Measurements from ENCODE around the gene XYLT1.

Gene XYLT1

GRCh38 chr16:17289674-17290635, 180.8 kb downstream of the XYLT1 start:
- DNase-seq (ENCODE audit: low read depth, low spot score) = no peak

DNA sequence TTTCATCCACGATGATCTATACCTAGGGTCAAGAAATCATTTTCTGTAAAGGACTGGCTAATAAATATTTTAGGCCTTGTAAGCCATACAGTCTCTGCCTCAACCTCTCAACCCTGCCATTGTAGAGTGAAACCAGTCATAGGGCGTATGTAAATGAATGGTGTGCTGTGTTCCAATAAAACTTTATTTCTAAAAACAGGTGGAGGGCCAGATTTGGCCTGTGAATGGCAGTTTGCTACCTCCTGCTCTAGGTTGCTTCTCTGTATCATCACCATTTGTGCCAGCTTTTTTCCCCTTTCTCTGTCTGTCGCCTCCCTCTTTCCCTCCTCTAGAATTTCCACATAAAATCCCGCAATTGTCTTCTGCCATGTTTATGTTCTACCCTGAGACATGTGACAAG, 181.7 kb downstream of the XYLT1 start:
- no peak for DNase-seq (ENCODE audit: low read depth, low spot score)

DNA sequence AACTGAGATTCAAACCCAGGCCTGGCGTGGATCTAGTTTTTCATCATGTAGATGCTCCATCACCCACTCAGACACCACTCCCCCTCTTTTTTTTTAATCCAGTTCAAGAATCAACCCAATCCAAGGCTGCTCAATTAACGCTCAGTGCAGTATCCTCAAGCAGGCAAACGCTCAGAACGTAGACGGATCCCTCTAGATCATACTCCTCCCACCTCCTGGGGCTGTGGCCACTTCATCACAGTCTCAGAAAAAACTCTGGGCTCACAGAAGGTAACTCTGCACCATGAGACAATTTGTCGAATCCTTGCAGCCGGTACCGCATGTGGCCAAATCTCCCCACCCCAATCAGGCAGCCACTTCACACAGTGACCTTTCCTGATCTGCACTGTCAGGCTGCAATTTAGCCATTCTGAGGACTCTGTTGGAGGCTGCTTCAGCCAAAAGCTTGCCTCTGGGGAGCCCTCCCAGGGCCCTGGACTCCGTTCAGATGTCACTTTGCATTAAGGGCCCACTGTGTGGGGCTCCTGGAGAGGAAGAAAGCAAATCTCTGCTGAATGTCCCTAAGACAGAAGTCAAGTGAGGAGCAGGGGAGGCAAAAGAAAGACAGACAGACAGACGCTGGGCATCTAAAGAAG, 183.5 kb downstream of the XYLT1 start:
- DNase-seq (ENCODE audit: low read depth, low spot score) = no peak

DNA sequence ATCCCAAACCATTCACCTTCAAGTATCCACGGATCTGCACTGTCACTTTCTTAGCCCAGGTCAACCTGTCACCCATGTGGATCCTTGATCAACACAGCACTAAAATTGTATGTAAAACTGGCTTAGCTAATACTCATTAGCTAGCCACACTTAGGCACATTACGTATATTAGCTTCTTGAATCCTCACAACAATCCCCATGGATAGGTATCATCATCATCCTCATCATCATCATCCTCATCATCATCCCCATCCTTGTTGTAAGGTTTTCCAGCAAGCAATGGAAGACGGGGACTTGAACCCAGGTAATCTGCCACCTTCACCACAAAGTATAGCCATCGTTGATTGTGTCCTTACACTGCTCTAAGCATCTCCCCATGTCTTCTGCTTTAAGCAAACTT, 184.3 kb downstream of the XYLT1 start:
- no peak for DNase-seq (ENCODE audit: low read depth, low spot score)

DNA sequence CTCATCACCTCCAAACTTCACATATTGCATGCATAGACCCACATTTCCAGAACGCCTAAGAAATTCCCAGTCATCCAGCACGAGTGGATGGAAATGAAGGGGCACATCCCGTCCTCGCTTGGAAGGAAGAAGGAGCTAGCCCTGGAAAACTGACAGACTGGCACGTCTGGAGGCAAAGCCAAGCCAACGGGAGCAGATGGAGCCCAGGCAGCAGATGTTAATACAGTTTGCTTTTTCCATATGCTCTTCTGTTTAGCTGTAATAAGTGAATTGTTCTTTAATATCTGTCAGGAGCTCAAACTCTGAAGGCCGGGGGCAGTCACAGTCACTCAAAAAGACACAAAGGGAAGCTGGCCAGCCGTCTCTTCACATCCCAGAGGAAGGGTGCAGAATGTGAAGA, 187.7 kb downstream of the XYLT1 start:
- DNase-seq (ENCODE audit: low read depth, low spot score) = no peak

DNA sequence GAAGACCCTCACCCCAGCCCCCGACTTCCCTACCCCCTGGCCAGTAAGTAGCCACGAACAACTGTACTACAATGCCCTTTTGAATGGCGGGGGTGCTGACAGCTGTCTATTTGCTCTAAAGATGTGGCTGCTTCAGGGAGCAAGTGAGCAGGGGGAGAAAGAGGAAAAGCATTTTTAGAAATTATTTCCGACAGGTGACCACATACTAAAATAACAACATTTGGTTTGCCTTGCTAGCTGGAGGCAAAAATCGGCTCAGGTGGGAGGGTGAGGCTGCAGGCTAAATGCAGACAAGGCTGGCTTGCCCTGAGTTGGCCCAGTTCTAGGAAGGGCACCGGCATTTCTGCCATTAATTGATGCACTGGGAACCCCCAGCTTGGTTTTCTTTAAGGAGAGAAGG, 188.5 kb downstream of the XYLT1 start:
- DNase-seq (ENCODE audit: low read depth, low spot score) = no peak

GRCh38 chr16:17281052-17281451, 189.7 kb downstream of the XYLT1 start:
- no peak for DNase-seq (ENCODE audit: low read depth, low spot score)

- DNase-seq (ENCODE audit: low read depth, low spot score) = no peak
Observed at GRCh38 chr16:17278988-17279387, 191.8 kb downstream of the XYLT1 start.

DNA sequence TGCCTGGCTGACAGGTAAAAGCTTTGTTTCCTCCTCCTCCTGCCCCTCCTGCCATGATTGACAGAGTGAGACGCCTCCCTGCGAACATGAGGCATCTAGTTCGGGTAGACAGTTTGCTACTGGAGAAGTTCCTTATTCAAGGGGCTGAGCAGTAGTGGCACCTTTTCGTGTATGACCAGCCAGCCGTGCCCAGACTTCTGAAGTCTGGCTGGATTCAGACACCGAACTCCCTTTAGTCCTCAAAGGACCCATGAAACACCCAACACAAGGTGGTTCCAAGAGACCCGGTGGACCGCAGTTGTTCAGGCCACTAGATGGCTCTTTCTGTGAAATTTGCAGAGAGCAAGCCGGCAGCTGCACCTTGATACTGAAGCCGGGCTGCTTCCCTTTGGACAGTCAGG, 192.8 kb downstream of the XYLT1 start:
- no peak for DNase-seq (ENCODE audit: low read depth, low spot score)

DNA sequence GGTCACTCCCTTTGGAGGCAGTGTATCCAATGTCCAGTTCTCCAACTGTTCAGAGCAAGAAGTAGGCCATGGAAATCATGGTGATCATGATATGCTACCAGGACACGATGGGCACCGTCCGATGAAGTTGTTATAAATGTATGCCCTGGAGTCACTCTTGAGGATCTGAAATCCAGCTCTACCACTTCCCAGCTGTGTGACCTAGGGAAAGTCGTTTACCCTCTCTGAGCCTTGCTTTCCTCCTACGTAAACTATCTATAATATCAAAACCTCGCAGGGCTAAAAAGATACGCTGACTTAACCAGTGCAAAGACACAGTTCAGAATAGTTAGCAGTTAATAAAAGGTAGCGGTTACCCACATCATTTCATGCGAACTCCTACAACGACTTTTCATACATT, 194.2 kb downstream of the XYLT1 start:
- DNase-seq (ENCODE audit: low read depth, low spot score) = no peak

DNA sequence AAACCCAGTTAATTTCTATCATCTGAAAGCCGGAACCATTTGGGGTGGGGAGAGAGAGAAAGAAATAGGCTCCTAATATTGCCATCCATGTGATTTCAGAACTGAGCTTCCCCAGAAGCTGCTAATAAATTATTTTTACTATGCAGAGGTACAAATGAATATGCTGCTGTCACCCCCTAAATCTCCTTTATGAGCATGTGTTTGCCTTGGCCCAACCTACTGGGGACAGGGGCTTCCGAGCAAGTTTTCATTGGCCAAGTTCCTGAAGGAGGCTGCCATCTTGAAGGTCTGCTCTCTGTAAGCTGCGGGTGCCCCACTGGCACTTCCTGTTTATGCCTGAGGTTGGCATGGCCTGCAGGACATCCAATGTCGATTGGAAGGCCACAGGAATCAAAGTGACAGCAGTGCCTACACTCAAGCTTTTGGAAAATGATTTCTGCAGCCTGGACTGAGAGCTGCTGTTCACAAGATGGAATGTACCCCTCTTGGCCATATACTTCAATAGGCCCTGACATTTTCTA, 194.7 kb downstream of the XYLT1 start:
- no peak for DNase-seq (ENCODE audit: low read depth, low spot score)

DNA sequence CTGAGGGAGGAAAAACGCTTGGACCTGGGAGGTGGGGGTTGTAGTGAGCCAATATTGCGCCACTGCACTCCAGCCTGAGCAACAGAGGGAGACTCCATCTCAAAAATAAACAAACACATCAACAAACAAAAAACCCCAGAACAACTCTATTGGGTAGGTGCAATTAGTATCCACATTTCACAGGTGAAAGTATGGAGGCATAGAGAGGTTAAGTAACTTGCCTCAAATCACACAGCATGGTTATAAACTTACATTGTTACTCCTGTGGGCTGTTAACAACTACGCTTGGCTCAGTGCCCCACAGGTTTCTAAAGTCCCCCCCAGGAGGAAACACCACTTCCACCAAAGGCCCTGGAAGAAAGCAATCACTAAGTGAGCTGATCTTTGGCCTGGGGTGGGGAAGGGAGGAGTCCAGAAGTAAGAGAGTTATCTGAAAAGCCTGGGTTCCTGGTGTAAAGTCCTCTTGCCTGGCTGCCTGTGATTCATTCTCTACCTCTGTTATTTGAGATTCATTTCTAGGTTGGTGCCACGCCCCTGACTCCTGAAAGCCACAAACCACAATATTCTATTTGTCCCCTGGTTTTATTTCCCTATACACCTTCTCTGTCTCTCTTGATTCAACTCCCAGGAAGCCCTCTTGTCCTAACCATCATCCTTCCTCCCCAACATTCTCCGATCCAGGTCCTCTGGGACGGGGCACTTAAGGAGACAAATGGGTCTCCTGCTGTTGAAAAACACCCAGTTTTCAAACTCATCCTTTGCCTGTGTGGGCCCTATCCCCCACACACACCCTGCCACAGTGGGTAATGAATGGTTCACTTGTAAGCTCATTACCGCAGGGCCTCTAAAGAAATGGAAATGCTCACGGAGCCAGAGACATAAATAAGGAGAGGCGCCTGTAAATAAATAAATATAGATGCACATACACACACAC, 195.4 kb downstream of the XYLT1 start:
- DNase-seq (ENCODE audit: low read depth, low spot score) = no peak

DNA sequence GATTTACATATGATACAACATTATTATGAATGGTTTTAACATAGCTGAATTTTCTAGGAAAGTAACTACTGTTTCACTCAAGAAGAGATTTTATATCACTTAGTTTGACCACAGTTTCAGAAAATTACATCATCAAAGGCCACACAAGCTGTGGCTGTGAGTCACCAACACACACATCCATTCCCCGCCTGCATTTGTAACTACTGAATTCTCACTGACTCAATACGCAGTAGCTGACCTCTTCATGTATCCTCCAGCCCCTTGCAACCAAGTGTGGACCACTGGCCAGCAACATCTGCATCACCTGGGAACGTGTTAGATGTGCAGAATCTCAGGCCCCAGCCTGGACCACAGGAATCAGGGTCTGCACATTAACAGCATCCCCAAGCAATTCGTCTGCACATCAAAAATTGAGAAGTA, 197.6 kb downstream of the XYLT1 start:
- DNase-seq (ENCODE audit: low read depth, low spot score) = peak; percentile 86

GRCh38 chr16:17272716-17273115, 198.0 kb downstream of the XYLT1 start:
- DNase-seq (ENCODE audit: low read depth, low spot score) = no peak

GRCh38 chr16:17271687-17272086, 199.1 kb downstream of the XYLT1 start:
- DNase-seq (ENCODE audit: low read depth, low spot score) = peak; percentile 77

DNA sequence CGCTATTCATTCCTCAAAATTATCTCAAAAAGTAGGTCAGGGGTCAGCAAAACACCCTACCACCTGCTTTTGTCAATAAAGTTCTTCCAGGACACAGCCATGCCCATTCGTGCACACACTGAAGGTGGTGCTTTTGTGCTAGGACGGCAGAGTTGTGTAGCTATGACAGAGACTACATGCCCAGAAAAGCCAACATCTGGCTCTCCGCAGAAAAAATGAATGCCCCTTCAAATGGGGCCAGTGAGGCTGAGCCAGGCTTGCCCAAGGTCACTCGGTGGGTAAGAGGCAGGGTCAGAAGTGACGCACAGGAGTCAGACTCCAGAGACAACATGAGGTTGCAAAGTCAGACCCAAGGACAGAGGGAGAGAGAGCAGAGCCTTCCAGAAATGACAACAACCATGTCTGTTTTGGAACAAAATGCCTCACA, 200.1 kb downstream of the XYLT1 start:
- no peak for DNase-seq (ENCODE audit: low read depth, low spot score)

DNA sequence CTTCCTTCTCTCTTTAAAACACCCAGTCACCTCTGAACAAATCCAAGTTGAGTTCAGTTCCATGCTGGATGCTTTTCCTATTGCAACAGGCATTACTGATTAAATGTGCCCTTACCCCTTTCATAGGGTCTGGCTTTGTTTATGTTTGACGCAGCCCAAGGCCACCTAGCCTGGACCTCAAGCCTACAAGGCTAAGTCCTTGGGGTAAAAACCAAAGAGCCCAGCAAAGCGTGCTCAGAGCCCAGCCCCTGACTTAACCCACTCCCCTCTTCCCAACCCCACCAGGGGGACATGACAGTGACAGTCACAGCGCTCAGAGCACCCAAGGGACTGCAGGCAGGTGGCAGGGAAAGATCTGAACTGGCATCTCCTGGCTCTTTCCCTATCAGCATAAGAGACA, 200.6 kb downstream of the XYLT1 start:
- DNase-seq (ENCODE audit: low read depth, low spot score) = no peak

DNA sequence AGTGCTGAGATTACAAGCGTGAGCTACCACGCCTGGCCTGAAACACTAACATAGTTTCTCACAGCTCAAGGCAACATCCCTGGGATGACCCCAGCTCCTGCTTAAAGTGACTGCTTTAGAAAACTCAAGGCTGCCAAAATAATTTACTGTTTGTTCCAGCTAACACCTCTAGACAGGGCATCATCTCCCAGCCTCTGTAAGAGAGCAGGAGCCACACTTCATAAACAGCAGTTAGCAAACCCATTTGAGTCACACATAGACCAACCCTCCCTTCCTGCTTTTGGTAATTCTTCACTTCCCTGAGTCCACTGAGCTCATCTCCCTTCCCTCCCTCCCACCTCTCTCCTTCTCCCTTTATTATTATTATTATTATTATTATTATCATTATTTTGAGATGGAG, 201.3 kb downstream of the XYLT1 start:
- no peak for DNase-seq (ENCODE audit: low read depth, low spot score)

- DNase-seq (ENCODE audit: low read depth, low spot score) = no peak
Observed at GRCh38 chr16:17266608-17267313, 204.0 kb downstream of the XYLT1 start.

- DNase-seq (ENCODE audit: low read depth, low spot score) = no peak
Observed at GRCh38 chr16:17265154-17265553, 205.6 kb downstream of the XYLT1 start.
